Measurements from ENCODE around the gene ENTREP3. TPM values are rescaled to one million over a fixed set of nuclear protein-coding genes. Genes with fewer than 3 reads are reported as not detected.
A peak's percentile ranks its signal among the peaks of the same experiment; 100 is the strongest.

Gene ENTREP3
- total RNA-seq, 3 donors from 2014 or later (not counting 1 experiment from before 2014, with no cell fraction given): 6.9 to 10.0 (median 8.9) TPM

DNA sequence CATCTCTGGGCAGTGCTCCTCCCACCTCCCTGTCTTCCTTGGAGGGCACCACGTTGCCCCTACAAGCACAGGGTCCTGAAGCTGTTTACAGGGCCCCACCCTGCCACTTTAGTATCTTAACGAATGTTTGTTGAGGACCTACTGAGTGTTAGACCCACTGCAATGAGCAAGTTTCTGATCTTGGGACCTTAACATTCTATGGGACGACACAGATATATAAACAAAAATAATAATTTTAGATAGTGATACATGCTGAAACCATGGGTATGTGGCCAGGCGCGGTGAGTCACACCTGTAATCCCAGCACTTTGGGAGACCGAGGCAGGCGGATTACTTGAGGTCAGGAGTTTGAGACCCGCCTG is 10.1 kb downstream of the ENTREP3 start:
- intact Hi-C loops (cut with micrococcal nuclease): loop anchor here (2.0 kb wide), 1 partner anchor 38 kb away; the partner anchor contains the start of gene THBS3
- ATAC-seq: no peak
- Mint-ChIP-seq H3K36me3 (peaks cover 8% of the 10 kb centered on the region), H3K9me3 (peaks cover 2 to 3% of the 10 kb centered on the region in 2 donors), H3K4me3 (peak overlapping the region; percentile 67), H3K27ac (peak overlapping the region; percentile 94 to 95), H3K4me1 (peaks cover 21 to 40% of the 10 kb centered on the region in 2 donors), H3K27me3 (ENCODE audit: low read depth in 2 of 2) (peaks cover 4 to 8% of the 10 kb centered on the region in 2 donors)
- peak overlapping the region; percentile 74 for H3K4me3 ChIP-seq (ENCODE audit: low read length)
- DNase-seq: no peak
- no peaks in the 10 kb centered on the region for H3K36me3 ChIP-seq (ENCODE audit: control insufficient read depth, insufficient read depth, low read length)
- peaks cover 3% of the 10 kb centered on the region for H3K9me3 ChIP-seq (ENCODE audit: control insufficient read depth, insufficient read depth, low read length)
- 73% methylated on average over 7 of the region's 8 CpGs for whole genome bisulfite sequencing (ENCODE audit: insufficient coverage)
- H3K27ac ChIP-seq (ENCODE audit: low read length): peak overlapping the region; percentile 78
- peaks cover 43% of the 10 kb centered on the region for H3K4me1 ChIP-seq (ENCODE audit: control insufficient read depth, insufficient read depth, low read length)
- no peaks in the 10 kb centered on the region for H3K27me3 ChIP-seq (ENCODE audit: control insufficient read depth, insufficient read depth, low read length)
- TF ChIP-seq, protein P1, sequence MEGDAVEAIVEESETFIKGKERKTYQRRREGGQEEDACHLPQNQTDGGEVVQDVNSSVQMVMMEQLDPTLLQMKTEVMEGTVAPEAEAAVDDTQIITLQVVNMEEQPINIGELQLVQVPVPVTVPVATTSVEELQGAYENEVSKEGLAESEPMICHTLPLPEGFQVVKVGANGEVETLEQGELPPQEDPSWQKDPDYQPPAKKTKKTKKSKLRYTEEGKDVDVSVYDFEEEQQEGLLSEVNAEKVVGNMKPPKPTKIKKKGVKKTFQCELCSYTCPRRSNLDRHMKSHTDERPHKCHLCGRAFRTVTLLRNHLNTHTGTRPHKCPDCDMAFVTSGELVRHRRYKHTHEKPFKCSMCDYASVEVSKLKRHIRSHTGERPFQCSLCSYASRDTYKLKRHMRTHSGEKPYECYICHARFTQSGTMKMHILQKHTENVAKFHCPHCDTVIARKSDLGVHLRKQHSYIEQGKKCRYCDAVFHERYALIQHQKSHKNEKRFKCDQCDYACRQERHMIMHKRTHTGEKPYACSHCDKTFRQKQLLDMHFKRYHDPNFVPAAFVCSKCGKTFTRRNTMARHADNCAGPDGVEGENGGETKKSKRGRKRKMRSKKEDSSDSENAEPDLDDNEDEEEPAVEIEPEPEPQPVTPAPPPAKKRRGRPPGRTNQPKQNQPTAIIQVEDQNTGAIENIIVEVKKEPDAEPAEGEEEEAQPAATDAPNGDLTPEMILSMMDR (IDR thresholded peaks at IDR 0.05): no peak

DNA sequence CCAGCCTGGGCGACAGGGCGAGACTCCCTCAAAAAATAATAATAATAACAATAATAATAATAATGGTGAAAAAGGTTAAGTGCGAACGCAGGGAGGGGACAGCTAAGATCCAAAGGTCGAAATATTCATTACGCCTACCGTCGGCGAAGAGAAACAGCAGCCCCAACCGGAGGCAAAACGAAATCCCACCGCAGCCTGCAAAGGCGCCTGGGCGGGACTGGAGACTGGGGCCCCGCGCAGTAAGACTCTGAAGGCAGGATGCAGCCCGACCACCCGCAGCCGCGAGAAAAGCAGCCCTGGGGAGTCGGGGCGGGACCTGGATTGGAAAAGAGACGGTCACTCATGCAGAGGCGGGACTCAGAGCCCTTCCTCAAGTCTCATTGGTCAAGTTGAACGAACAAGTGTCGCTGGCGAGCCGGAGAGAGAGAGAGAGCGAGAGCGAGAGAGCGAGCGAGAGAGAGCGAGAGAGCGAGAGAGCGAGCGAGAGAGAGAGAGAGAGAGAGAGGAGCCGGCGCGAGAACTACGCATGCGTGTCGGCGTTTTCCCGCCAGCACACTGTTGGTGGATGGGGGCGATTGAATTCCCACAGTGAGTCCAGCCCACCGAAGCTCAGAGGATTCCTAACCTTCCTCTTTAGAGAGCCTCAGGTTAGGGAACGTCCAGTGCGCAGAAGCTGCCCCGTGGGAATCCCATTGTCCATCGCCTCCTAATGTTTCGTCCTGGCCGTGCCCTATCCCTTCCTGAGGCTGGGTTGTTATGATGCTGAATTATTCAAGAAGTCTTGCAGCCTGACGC is 10.7 kb downstream of the ENTREP3 start:
- Histone ChIP-seq H3K27ac (ENCODE audit: low read length) (peak overlapping the region; percentile 78), H3K4me1 (ENCODE audit: control insufficient read depth, insufficient read depth, low read length) (peaks cover 44% of the 10 kb centered on the region), H3K36me3 (ENCODE audit: control insufficient read depth, insufficient read depth, low read length) (no peaks in the 10 kb centered on the region), H3K9me3 (ENCODE audit: control insufficient read depth, insufficient read depth, low read length) (peaks cover 3% of the 10 kb centered on the region), H3K4me3 (ENCODE audit: low read length) (peak overlapping the region; percentile 74), H3K27me3 (ENCODE audit: control insufficient read depth, insufficient read depth, low read length) (no peaks in the 10 kb centered on the region)
- under 1% methylated on average over 51 of the region's 53 CpGs for WGBS (ENCODE audit: insufficient coverage)
- H3K27me3 Mint-ChIP-seq (ENCODE audit: low read depth in 2 of 2): peaks cover 4 to 8% of the 10 kb centered on the region in 2 donors
- DNase-seq: peak; percentile 88 to 96
- intact Hi-C loops (cut with micrococcal nuclease): loop anchor here (1.0 to 5.0 kb wide), 3 partner anchors 38 to 64 kb away; partner anchors contain the start of genes FDPS and THBS3
- peak; percentile 92 to 97 (median 96) for ATAC-seq
- TF ChIP-seq, protein P1 (IDR thresholded peaks at IDR 0.05): peak; percentile 20
- peak overlapping the region; percentile 94 to 95 for H3K27ac Mint-ChIP-seq
- peak overlapping the region; percentile 90 for H3K4me3 Mint-ChIP-seq
- H3K36me3 Mint-ChIP-seq: peaks cover 8% of the 10 kb centered on the region
- peaks cover 21 to 37% of the 10 kb centered on the region in 2 donors for H3K4me1 Mint-ChIP-seq
- peaks cover 2 to 3% of the 10 kb centered on the region in 2 donors for H3K9me3 Mint-ChIP-seq

DNA sequence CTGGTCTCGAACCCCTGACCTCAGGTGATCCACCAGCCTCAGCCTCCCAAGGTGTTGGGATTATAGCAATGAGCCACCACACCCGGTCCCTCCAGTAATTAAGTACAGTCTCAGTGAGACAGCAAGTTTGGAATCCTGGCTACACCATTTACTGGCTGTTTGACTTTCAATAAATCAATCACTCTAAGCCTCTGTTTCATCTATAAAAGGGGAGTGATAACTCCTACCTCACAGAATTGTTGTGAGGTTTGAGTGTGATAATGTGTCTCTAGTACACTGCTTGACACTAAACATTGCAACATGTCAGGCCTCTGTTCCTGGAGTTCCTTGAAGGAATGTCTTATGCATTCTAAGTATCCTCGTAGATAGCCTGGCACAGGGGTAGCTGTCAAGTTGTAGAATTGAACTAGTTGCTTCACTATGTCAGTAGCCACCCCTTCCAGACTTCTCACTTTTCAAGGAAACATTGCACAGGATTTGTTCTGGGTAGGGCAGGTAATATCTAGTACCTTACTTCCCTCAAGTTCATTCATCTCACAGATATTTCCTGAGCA is 12.4 kb downstream of the ENTREP3 start:
- Histone ChIP-seq H3K4me1 (ENCODE audit: control insufficient read depth, insufficient read depth, low read length) (peaks cover 44% of the 10 kb centered on the region), H3K27me3 (ENCODE audit: control insufficient read depth, insufficient read depth, low read length) (no peaks in the 10 kb centered on the region), H3K9me3 (ENCODE audit: control insufficient read depth, insufficient read depth, low read length) (peaks cover 3% of the 10 kb centered on the region), H3K27ac (ENCODE audit: low read length) (no peak overlapping the region), H3K36me3 (ENCODE audit: control insufficient read depth, insufficient read depth, low read length) (peaks cover under 1% of the 10 kb centered on the region), H3K4me3 (ENCODE audit: low read length) (no peak overlapping the region)
- peak in 1 of 2 donors; percentile 6 for DNase-seq
- H3K4me3 Mint-ChIP-seq: peak overlapping the region; percentile 90
- H3K27me3 Mint-ChIP-seq (ENCODE audit: low read depth in 2 of 2): peaks cover 4 to 8% of the 10 kb centered on the region in 2 donors
- ATAC-seq: no peak
- H3K36me3 Mint-ChIP-seq: peaks cover 8% of the 10 kb centered on the region
- peak overlapping the region; percentile 94 to 95 for H3K27ac Mint-ChIP-seq
- WGBS (ENCODE audit: insufficient coverage): 94% methylated on average over 3 of the region's 3 CpGs
- intact Hi-C loops (cut with micrococcal nuclease): loop anchor here (5.0 kb wide), 1 partner anchor 51 kb away; no protein-coding TSS in a partner anchor
- H3K9me3 Mint-ChIP-seq: peaks cover 2 to 3% of the 10 kb centered on the region in 2 donors
- TF ChIP-seq, protein P1 (IDR thresholded peaks at IDR 0.05): no peak
- peaks cover 21 to 37% of the 10 kb centered on the region in 2 donors for H3K4me1 Mint-ChIP-seq

Measured in natural killer cell (primary cell).